GM20431 (cell line): Measurements from ENCODE around the gene RPL29.

ENCODE experiments used
- in situ Hi-C: fragments of 300-500 bp; cut with MseI, MboI; formaldehyde crosslinking; loops from one replicate; pipeline ENCODE4 v1.15.0; 2020; ENCODE audit warnings: low sequenced_read_pairs; ENCODE audit not compliant: unreplicated experiment

The RPL29 gene

DNA sequence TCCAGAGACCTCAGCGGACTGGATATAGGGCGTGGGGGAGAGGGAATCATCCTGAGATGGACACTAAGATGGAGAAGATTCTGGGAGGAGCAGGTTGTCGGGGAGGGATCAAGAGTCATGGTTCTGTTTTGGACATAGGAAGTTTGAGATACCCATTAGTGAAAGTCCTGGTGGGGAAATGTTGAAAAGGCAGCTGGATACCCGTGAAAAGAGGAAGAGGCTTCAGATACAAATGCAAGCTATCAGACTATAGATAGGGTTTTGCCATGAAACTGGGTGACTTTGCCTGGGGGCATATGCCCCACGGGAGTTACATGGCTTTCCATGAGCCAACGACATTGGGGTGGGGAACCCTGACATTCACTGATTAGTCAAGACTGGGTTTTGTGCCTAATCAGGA, 41.6 kb downstream of the RPL29 start:
- in situ Hi-C loops: no loop called here

DNA sequence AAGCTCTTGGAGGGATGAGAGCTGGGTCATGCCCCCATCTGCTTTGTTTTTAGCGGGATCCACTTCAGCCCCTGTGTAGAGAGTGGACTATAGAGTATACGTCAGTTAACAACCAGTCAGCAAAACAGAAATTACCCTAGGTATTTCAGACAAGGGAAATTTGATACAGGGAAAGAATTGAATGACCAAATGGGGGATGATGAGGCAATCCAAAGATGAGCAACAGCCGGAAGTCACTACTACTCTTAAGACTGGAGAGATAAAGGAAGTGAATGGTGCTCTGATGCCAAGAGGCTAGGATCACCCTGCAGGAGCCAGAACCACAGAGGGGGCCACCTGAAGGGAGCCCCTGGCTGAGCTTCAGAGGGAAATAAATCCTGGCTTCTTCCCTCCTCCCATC, 42.2 kb downstream of the RPL29 start:
- in situ Hi-C loops: no loop called here

GRCh38 chr3:51950899-51951298, 44.8 kb downstream of the RPL29 start:
- in situ Hi-C loops: no loop called here

DNA sequence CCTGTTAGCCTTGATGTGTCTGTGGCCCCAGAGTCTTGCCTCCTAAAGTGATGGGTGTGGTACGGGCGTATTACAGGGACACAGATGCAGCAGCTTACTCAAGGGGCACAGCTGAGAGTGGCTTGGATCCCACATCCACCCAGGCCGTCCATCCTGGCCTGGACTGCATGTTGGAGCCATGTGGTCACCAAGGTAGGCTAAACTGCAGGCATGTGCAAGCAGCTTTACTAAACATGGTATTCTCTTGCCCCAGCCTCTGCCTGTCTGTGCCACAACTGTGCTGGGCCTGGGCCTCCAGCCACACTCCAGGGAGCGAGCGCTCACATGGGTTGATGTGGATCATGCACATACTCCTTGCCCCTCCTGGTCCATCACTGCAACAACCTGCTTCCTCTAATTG, 46.6 kb downstream of the RPL29 start:
- in situ Hi-C loops: no loop called here

DNA sequence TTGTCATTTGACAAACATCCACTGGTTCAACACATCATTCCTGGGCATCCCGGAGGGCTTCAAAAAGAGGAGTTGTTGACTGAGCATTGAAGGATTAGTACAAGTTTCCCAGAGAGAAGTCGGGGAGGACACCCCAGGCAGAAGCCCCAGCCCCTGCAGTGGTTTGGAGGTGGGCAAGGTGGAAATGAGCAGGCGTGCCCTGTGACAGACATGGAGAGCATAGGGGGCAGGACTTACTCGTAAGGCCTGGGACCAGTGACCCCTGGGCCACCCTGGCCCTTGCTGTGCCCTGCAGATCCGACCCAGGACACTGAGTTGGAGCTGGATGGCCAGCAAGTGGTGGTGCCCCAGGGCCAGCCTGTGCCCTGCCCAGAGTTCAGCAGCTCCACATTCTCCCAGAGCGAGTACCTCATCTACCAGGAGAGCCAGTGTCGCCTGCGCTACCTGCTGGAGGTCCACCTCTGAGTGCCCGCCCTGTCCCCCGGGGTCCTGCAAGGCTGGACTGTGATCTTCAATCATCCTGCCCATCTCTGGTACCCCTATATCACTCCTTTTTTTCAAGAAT, 47.6 kb downstream of the RPL29 start:
- in situ Hi-C loops: no loop called here

- in situ Hi-C loops: no loop called here
Measured at GRCh38 chr3:51947215-51947900, 48.3 kb downstream of the RPL29 start.

DNA sequence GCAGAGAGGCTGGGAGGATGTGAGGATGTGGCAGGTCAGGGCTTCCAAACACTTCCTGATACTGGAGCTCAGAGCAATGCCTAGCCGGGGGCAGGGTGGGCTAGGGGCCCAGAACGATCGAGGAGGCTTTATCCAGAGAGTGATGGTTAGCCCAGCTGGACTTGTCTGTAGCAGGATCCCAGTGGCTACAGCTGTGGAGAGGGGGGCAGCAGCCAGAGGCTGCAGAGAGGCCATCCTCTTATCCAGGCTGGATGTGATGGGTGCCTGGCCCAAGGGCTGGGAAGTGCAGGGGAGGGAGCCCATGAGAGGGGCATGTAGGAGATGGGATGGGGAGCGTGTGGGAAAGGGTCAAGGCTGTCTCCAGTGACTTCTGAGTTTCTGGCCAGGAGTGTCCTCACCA, 48.9 kb downstream of the RPL29 start:
- in situ Hi-C loops: no loop called here

- in situ Hi-C loops: no loop called here
Measured at GRCh38 chr3:51945926-51946705, 49.6 kb downstream of the RPL29 start.

GRCh38 chr3:51945031-51945840, 50.5 kb downstream of the RPL29 start:
- in situ Hi-C loops: no loop called here

DNA sequence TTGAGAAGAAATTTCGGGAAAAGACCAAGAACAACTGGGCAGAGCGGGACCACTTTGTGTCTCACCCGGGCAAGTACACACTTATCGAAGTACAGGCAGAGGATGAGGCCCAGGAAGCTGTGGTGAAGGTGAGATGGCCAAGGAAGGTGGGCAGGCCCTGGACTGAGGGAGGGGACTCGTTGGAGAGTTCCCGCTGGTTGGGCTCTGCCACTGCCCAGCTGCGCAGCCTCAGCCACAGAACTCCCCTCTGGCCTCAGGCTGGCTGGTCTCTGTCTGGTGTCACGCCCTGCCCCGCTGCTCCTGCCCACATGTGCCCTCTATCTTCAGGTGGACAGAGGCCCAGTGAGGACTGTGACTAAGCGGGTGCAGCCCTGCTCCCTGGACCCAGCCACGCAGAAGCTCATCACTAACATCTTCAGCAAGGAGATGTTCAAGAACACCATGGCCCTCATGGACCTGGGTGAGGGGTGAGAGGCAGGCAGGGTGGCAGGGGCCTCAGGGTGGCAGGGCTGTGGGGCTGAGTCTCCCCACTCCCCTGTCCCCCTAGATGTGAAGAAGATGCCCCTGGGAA, 51.2 kb downstream of the RPL29 start:
- in situ Hi-C loops: no loop called here
